ENCODE measurements around the gene IRX6. TPM values are rescaled to one million over a fixed set of nuclear protein-coding genes. Genes with fewer than 3 reads are reported as not detected.

IRX6 gene
- total RNA-seq, 1 experiment from 2014 or later = 0.22 TPM

GRCh38 chr16:55275869-55276268, 48.1 kb upstream of the IRX6 start (continued):
- TF ChIP-seq E2F5 (CRISPR knock-in tag; IDR thresholded peaks at IDR 0.05) = no peak

- no peaks in the 10 kb centered on the region for H3K27me3 Mint-ChIP-seq (ENCODE audit: low read depth)
- peaks cover 4% of the 10 kb centered on the region; the same call in 1 of the 2 replicates for H3K9me3 Mint-ChIP-seq
- ChIA-PET POLR2A (no interaction called here), CTCF (no interaction called here)
- ATAC-seq (no peak), DNase-seq (ENCODE audit: low spot score) (no peak)
- H3K27ac Mint-ChIP-seq = no peak overlapping the region
- H3K4me1 Mint-ChIP-seq = peaks cover 9% of the 10 kb centered on the region
- no peaks in the 10 kb centered on the region for H3K36me3 Mint-ChIP-seq
- TF ChIP-seq ZNF671 (CRISPR knock-in tag; IDR thresholded peaks at IDR 0.05) (no peak), ELF4 (CRISPR knock-in tag; IDR thresholded peaks at IDR 0.05; ENCODE audit: low read depth) (no peak), ZNF532 (CRISPR knock-in tag; IDR thresholded peaks at IDR 0.05; ENCODE audit: borderline replicate concordance) (no peak), ZNF121 (CRISPR knock-in tag; IDR thresholded peaks at IDR 0.05) (no peak), E2F1 (CRISPR knock-in tag; IDR thresholded peaks at IDR 0.05) (no peak), TEAD4 (CRISPR knock-in tag; IDR thresholded peaks at IDR 0.05) (no peak), GABPB1 (CRISPR knock-in tag; IDR thresholded peaks at IDR 0.05) (no peak), ETV6 (CRISPR knock-in tag; IDR thresholded peaks at IDR 0.05) (no peak), OVOL2 (CRISPR knock-in tag; IDR thresholded peaks at IDR 0.05; ENCODE audit: borderline replicate concordance) (no peak), ZSCAN18 (CRISPR knock-in tag; IDR thresholded peaks at IDR 0.05) (no peak), ZNF396 (CRISPR knock-in tag; IDR thresholded peaks at IDR 0.05; ENCODE audit: borderline replicate concordance) (no peak), RORB (CRISPR knock-in tag; IDR thresholded peaks at IDR 0.05) (no peak), MYBL2 (CRISPR knock-in tag; IDR thresholded peaks at IDR 0.05) (no peak), CBFB (CRISPR knock-in tag; IDR thresholded peaks at IDR 0.05; ENCODE audit: low read depth) (no peak), SOX15 (CRISPR knock-in tag; IDR thresholded peaks at IDR 0.05) (no peak), ZNF425 (CRISPR knock-in tag; conservative IDR thresholded peaks at IDR 0.05) (no peak), PREB (CRISPR knock-in tag; IDR thresholded peaks at IDR 0.05; ENCODE audit: borderline replicate concordance) (no peak), ZNF219 (CRISPR knock-in tag; IDR thresholded peaks at IDR 0.05; ENCODE audit: borderline replicate concordance) (no peak), PRDM15 (CRISPR knock-in tag; IDR thresholded peaks at IDR 0.05) (no peak)
- no peak overlapping the region for H3K4me3 Mint-ChIP-seq
Observed at GRCh38 chr16:55277536-55277935, 46.5 kb upstream of the IRX6 start.

Measured in WTC11 (cell line).